GM10847 (cell line): ENCODE data around the gene INS.

Experiments used
- POLR2A ChIP-seq: IDR thresholded peaks from 2 replicates; pipeline ENCODE4 v1.6.1; 2011; ENCODE audit not compliant: insufficient read length; ENCODE audit errors: extremely low read depth

Gene INS

DNA sequence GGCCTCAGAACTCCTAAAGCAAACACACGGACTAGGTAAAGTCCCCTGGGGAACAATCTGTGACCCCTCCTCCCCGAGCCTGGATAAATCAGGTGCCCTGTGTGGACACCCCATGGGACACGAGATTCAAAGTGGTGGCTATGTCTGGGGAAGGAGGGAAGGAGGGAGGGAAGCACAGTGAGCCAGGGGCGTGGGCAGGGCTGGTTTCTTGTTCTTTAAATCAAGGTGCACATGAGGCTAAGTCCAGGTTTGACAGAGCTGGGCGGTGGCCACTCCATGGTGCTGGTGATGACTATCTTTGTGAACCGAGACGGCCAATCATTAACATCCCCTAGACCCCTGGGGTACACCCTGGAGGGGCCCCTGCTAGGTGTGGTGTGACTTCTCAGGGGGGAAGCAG, 30.9 kb upstream of the INS start:
- TF ChIP-seq POLR2A = no peak

GRCh38 chr11:2190657-2191471, 29.9 kb upstream of the INS start:
- no peak for TF ChIP-seq POLR2A

DNA sequence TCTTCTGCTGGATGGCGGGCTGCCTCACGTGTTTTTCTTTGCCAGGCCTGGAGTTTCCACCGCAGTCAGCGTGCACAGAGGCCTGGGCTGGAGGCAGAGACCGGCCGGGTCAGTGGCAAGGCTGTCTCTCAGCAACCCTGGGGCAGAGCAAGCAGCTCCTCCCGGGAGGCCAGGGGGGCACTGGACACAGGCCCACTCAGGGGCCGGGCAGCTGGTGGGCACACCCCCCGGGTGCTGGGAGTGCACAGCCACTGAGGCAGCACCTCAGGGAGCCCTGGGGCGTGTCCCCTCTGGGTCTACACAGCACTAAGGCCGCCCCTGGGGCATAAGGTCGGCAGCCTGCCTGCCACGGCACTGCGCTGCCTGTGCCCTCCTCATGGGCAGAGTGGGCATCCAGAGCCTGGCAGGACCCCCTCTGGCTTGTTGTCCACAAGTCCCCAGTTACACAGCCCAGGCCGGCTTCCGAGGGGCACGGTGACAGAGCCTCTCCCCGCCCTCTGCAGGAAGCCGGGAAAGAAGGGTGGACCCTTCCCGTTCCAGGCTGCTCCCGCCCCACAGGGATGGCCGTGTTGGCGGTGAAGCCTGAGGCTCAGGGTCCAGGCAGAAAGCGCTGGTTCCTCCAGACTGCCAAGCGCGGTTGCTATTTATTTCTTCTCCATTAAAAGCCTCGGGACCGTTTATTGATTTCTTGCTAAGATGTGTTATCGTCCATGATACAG, 29.1 kb upstream of the INS start:
- TF ChIP-seq POLR2A = no peak

- TF ChIP-seq POLR2A = no peak
These were observed 27.7 kb upstream of the INS start for GRCh38 chr11:2188745-2189144.

DNA sequence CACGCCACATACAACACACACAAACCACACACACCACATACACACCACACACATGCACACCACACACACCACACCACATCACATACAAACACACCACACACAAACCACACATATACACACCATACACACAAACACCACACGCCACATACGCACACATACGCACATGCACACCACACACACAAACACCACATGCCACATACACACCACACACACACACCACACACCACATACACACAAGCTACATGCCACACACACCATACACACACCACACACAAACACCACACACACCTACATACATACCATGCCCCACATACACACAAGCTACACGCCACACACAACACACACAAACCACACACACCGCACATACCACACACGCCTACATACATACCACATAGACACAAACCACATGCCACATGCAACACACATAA, 26.3 kb upstream of the INS start:
- no peak for TF ChIP-seq POLR2A

GRCh38 chr11:2186669-2187279, 25.8 kb upstream of the INS start:
- no peak for TF ChIP-seq POLR2A

DNA sequence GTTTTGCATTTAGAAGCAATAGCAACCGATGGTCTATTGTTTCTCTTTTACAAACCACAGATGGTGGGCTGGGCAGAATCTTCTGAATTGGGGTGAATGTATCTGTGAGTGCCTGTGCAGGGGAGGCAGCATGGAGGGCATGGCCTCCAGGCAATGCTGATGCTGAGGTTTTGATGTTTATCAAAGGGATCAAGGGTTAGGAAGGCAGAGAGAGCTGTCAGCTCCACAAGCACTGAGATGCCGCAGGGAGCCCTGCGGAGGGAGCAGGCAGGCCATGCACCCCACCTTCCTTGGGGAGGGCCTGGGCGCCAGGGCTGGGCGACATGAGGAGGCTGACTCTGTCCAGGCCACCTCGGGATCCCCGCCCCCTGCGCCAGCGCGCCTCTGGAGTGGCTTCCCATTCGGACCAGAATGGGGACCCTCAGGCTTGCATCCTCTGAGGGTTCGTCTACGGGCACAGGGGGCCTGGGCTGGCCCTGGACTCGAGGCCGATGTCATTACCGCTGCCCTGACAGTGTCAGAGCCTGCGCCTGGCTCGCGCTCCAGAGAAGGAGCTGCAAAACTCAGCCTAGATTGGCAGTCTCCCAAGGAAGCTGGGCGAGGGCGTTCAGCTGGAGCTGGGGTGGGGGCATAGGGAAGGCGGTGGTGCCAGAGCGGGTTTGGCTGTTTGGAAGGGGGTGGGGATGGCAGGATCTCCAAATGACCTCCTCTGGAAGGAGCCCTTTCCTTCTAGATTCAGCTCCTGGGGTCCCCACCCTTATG, 24.5 kb upstream of the INS start:
- TF ChIP-seq POLR2A = no peak

GRCh38 chr11:2182692-2183474, 21.9 kb upstream of the INS start:
- no peak for TF ChIP-seq POLR2A

DNA sequence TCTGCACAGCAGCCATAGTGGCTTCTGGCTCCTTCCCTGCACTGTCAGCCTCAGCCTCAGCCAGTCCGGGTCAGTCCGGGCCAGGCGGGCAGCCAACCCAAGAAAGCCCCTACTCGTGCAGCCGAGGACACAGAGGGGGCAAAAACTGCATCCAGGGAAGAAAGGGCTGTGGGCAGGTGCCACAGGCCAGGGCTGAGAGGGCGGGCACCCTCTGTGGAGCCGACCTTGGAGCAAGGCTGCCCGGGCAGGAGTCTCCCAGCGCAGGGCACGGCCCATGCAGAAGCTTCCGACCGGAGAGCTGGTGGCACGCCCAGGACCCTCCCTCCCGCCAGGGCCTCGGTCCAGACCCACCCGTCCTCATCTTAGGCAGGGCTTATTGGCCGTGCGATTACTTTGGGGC, 21.1 kb upstream of the INS start:
- no peak for TF ChIP-seq POLR2A

DNA sequence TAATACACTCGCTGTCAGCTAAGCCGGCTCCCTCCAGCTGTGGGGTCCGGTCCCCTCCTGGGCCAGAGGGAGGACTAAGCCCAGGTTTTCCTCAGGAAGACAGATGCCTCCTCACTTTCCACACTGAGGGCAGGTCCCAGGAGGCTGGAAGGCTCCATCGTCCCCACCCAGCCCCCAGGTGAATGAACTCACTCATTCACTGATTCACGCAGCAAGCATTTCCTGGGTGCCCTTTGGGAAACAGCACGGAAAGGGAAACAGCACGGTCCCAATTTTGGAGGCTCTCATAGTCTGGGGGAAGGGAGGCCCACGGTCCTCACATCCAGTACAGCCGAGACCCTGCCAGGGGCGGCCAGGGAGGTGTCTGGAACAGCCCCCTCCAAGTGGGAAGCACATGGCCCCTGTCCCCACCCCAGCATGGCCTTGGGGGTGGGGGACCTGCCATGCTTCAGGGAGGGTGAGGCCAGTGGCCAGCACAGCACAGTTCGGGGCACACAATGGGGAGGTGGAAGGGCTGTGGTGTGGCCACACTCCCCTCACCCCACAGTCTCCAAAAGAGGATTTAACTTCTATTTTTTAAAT, 19.9 kb upstream of the INS start:
- no peak for TF ChIP-seq POLR2A

DNA sequence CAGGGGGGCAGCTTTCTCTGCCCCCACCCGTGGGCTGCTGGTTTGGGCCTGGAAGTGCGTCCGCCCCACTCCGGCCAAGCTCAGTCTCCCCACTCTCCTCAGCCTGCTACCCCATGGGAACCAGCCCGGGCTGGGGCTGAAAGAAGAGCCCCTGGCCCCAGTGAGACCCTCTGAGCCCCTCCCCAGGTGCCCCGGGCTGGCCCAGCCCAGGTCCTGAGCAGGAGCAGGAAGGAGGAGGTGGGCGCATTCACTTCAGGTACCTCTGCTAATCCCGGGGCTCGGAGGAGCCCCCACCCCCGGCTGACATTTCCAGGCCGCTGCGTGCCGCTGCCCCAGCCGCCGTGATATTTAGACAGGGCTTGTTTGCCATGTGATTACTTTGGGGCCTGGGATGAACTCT, 19.3 kb upstream of the INS start:
- no peak for TF ChIP-seq POLR2A

GRCh38 chr11:2179516-2179915, 18.5 kb upstream of the INS start:
- no peak for TF ChIP-seq POLR2A

GRCh38 chr11:2178906-2179494, 18.0 kb upstream of the INS start:
- TF ChIP-seq POLR2A = no peak

DNA sequence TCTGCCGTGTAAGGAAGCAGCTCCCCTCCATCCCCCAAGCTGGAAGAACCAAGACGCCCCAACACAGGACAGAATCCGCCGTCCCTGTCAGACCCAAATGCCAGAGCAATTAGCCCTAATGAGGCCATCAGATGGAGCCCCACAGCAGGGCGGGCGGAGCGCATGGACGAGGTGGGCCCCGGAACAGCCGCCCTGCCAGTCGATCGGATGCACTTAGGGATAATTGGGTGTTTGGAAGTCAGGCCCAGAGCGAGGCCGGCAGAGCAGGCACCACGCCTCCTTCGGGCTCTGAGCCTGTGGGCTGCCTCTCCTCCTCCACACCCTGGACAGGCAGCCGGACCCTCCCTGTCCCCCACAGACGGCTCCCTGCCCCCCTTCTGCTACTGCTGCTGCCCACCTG, 16.1 kb upstream of the INS start:
- TF ChIP-seq POLR2A = no peak
